Vagina (tissue), 2 donors: Measurements from ENCODE around the gene ARFRP1.

Experiments
- POLR2A ChIP-seq, 2 donors: fragments of 450-650 bp; IDR thresholded peaks; one replicate each; pipeline ENCODE4 v1.6.1; 2017; ENCODE audit warnings: antibody characterized with exemption in 2 of 2, mild to moderate bottlenecking in 2 of 2, moderate library complexity in 2 of 2
- TF ChIP-seq, protein P1 (sequence below), 3 experiments: fragments of 450-650 bp in 2 of 3; fragments of 200-600 bp in 1 of 3; sonication (generic) in 1 of 3; IDR thresholded peaks; one replicate each; pipeline ENCODE4 v1.5.1; 2017 to 2019; ENCODE audit warnings: antibody characterized with exemption in 3 of 3, mild to moderate bottlenecking in 2 of 3, moderate library complexity in 2 of 3

DNA sequence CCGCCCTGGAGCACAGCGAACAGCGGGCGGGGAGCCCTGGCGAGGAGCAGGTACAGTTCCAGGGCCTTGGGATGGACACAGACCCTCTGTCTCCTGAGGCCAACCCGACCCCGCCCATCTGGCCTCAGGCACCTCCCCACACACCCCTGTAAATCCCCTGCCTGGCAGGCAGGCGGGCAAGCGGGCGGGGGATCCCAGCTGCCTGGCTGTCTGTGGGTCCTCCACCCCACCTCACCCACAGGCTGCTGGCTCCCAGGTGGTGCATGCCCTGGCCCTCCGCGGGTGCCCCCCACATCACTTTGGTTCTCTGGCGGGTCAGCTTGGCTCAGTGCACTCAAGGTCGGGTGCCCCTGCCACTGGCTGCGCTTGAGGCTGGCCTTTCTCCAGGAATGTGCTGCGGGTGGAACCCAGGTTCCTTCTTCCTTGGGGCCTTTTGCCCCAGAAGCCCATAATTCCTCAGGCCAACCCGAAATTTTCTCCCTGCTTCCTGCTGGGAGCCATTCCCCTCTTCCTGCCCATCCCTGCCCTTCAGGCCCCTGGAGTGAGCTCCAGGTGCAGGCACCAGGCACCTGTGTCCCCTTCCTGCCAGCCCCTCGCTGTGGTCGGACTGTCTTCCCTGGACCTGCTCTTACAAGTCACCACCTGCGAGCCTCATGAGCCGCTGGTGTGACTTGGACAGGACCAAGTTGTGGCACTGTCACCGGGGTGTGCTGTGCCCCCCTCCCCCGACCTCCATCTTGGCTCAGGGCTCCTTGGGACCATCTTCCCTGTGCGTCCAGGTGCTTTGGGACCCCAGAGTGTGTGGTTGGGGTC is 16.7 kb downstream of the ARFRP1 start:
- TF ChIP-seq, protein P1, sequence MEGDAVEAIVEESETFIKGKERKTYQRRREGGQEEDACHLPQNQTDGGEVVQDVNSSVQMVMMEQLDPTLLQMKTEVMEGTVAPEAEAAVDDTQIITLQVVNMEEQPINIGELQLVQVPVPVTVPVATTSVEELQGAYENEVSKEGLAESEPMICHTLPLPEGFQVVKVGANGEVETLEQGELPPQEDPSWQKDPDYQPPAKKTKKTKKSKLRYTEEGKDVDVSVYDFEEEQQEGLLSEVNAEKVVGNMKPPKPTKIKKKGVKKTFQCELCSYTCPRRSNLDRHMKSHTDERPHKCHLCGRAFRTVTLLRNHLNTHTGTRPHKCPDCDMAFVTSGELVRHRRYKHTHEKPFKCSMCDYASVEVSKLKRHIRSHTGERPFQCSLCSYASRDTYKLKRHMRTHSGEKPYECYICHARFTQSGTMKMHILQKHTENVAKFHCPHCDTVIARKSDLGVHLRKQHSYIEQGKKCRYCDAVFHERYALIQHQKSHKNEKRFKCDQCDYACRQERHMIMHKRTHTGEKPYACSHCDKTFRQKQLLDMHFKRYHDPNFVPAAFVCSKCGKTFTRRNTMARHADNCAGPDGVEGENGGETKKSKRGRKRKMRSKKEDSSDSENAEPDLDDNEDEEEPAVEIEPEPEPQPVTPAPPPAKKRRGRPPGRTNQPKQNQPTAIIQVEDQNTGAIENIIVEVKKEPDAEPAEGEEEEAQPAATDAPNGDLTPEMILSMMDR (IDR thresholded peaks at IDR 0.05) = no peak
- TF ChIP-seq POLR2A (IDR thresholded peaks at IDR 0.05) = no peak
